DOHH2 (cell line): ENCODE results near the gene TGM1.

Source experiments
- H3F3A ChIP-seq: fragments of 200-600 bp; sonication (generic), shearing (Covaris generic); 2 replicates; pipeline ENCODE4 v1.6.0; 2016; ENCODE audit warnings: antibody characterized with exemption, mild to moderate bottlenecking; ENCODE audit not compliant: control insufficient read depth, insufficient read depth
- H3K27ac ChIP-seq: fragments of 200-600 bp; sonication (generic); 2 replicates; pipeline ENCODE4 v1.5.1; 2014; ENCODE audit warnings: low read depth, mild to moderate bottlenecking, low read length, moderate library complexity
- H3K27me3 ChIP-seq: fragments of 200-600 bp; sonication (generic); 2 replicates; pipeline ENCODE4 v1.6.1; 2014; ENCODE audit warnings: mild to moderate bottlenecking, low read length, mixed read lengths; ENCODE audit not compliant: control insufficient read depth
- H3K36me3 ChIP-seq: fragments of 200-600 bp; sonication (generic); 2 replicates; pipeline ENCODE4 v1.6.1; 2014; ENCODE audit warnings: mild to moderate bottlenecking, low read length, moderate library complexity, mixed read lengths; ENCODE audit not compliant: control insufficient read depth
- H3K4me1 ChIP-seq: fragments of 200-600 bp; sonication (generic); 2 replicates; pipeline ENCODE4 v1.6.1; 2014; ENCODE audit warnings: mild to moderate bottlenecking, low read length, mixed read lengths; ENCODE audit not compliant: control insufficient read depth
- H3K4me2 ChIP-seq: fragments of 200-600 bp; sonication (generic); 2 replicates; pipeline ENCODE4 v1.6.0; 2014; ENCODE audit warnings: mild to moderate bottlenecking, low read length, moderate library complexity
- H3K4me3 ChIP-seq: fragments of 200-600 bp; sonication (generic); 2 replicates; pipeline ENCODE4 v1.5.1; 2014; ENCODE audit warnings: mild to moderate bottlenecking, low read length, mixed read lengths
- H3K79me2 ChIP-seq: fragments of 200-600 bp; sonication (generic); 2 replicates; pipeline ENCODE4 v1.6.1; 2014; ENCODE audit warnings: mild to moderate bottlenecking, low read length, mixed read lengths; ENCODE audit not compliant: control insufficient read depth
- H3K9me2 ChIP-seq: fragments of 200-600 bp; sonication (generic); replicated peaks from 2 replicates; pipeline ENCODE4 v1.6.1; 2014; ENCODE audit warnings: mild to moderate bottlenecking, low read length, mixed read lengths; ENCODE audit not compliant: control insufficient read depth
- H3K9me3 ChIP-seq: fragments of 200-600 bp; sonication (generic); 2 replicates; pipeline ENCODE4 v1.6.1; 2014; ENCODE audit warnings: antibody characterized with exemption, low read length, mixed read lengths; ENCODE audit not compliant: control insufficient read depth, insufficient read depth
- H4K20me1 ChIP-seq: fragments of 200-600 bp; sonication (generic); 2 replicates; pipeline ENCODE4 v1.6.0; 2014; ENCODE audit warnings: low read depth, mild to moderate bottlenecking, antibody characterized with exemption, low read length, moderate library complexity; ENCODE audit not compliant: control insufficient read depth, insufficient read depth
- EZH2phosphoT487 ChIP-seq: fragments of 200-600 bp; sonication (generic); IDR thresholded peaks from 2 replicates; pipeline ENCODE4 v1.6.1; 2017; ENCODE audit warnings: borderline replicate concordance, mild to moderate bottlenecking, antibody characterized with exemption, low read length, moderate library complexity, mixed read lengths
- TF ChIP-seq, protein P1 (sequence below): fragments of 200-600 bp; sonication (generic); IDR thresholded peaks from one replicate; pipeline ENCODE4 v1.5.1; 2014; ENCODE audit warnings: antibody characterized with exemption, mild to moderate bottlenecking, low read depth, low read length; ENCODE audit not compliant: poor library complexity, severe bottlenecking

TGM1 gene

DNA sequence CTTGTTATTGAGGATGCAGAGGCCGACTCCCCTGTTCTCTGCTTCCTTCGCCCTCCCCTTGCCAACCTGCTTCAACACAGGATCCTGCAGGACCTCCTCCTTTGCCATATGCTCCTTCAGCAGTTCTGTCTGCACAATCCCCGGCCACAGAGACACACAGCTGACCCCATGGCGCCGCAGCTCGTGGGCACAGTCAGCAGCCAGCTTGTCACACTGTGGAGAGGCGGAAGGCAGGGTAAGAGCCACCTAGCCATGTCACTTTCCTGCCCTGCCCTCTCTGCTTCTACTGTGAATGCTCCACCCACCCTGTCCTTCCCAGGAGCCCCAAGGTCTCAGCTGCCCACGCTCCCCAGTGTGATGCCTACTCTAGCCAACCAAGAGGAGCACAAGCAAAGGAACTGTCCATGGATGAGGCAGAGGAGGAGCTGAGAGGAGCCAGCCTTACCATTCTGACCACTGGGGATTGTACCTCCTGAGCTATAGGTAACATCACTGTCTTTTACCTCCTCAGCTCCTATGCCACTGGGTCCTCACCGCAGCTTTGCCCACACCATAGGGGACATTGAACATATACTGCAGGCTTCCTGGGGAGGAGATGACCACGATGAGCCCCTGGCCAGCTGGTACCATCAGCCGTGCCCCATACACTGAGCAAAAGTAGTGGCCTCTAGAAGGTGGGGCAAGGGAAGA is 29.3 kb upstream of the TGM1 start:
- no peak for TF ChIP-seq EZH2phosphoT487
- TF ChIP-seq, protein P1, sequence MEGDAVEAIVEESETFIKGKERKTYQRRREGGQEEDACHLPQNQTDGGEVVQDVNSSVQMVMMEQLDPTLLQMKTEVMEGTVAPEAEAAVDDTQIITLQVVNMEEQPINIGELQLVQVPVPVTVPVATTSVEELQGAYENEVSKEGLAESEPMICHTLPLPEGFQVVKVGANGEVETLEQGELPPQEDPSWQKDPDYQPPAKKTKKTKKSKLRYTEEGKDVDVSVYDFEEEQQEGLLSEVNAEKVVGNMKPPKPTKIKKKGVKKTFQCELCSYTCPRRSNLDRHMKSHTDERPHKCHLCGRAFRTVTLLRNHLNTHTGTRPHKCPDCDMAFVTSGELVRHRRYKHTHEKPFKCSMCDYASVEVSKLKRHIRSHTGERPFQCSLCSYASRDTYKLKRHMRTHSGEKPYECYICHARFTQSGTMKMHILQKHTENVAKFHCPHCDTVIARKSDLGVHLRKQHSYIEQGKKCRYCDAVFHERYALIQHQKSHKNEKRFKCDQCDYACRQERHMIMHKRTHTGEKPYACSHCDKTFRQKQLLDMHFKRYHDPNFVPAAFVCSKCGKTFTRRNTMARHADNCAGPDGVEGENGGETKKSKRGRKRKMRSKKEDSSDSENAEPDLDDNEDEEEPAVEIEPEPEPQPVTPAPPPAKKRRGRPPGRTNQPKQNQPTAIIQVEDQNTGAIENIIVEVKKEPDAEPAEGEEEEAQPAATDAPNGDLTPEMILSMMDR: no peak
- H3K4me3 ChIP-seq: no peak overlapping the region
- no peak overlapping the region for H3K4me2 ChIP-seq
- H3K4me1 ChIP-seq: peaks cover 7% of the 10 kb centered on the region
- no peaks in the 10 kb centered on the region for H3K9me2 ChIP-seq
- no peaks in the 10 kb centered on the region for H4K20me1 ChIP-seq
- peaks cover 35% of the 10 kb centered on the region for H3K36me3 ChIP-seq
- H3F3A ChIP-seq: no peaks in the 10 kb centered on the region
- H3K79me2 ChIP-seq: no peaks in the 10 kb centered on the region
- H3K27ac ChIP-seq: no peak overlapping the region
- H3K27me3 ChIP-seq: no peaks in the 10 kb centered on the region
- no peaks in the 10 kb centered on the region for H3K9me3 ChIP-seq

DNA sequence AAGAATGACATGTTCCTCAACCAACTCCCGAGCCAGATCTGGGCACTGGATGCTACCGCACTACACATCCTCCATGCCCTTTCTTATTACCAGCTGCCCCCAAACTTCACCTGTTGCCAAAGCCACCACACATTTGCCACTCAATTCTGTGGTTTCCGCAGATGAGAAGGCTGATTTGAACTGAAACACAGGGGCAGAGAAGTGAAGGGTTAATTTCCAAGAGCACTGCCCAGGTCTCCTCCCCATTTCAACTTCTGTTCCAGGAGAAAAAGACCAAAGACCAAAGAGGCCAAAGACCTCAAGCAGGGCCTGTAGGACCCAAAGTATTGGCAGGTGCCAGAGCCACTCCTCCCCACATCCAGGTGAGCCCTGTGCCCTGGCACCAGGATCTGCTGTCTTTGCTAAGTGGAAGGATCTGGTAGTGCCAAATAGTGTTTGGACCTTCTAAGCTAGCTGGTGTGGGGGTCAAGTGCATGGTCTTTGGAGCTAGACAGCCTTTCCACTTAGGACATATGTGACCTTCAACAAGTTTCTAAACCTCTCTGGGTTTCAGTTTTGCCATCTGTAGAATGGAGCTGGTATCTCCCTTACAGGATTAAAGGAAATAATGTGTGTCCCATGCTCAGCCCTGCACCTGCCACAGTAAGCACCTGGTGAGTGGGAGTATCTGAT is 28.6 kb upstream of the TGM1 start:
- peaks cover 33% of the 10 kb centered on the region for H3K36me3 ChIP-seq
- H3K79me2 ChIP-seq: no peaks in the 10 kb centered on the region
- H3K4me2 ChIP-seq: no peak overlapping the region
- H3K4me1 ChIP-seq: peaks cover under 1% of the 10 kb centered on the region
- no peaks in the 10 kb centered on the region for H3K9me2 ChIP-seq
- H3K4me3 ChIP-seq: no peak overlapping the region
- no peaks in the 10 kb centered on the region for H3F3A ChIP-seq
- no peaks in the 10 kb centered on the region for H4K20me1 ChIP-seq
- H3K9me3 ChIP-seq: no peaks in the 10 kb centered on the region
- TF ChIP-seq, protein P1: no peak
- TF ChIP-seq EZH2phosphoT487: no peak
- no peak overlapping the region for H3K27ac ChIP-seq
- H3K27me3 ChIP-seq: no peaks in the 10 kb centered on the region

DNA sequence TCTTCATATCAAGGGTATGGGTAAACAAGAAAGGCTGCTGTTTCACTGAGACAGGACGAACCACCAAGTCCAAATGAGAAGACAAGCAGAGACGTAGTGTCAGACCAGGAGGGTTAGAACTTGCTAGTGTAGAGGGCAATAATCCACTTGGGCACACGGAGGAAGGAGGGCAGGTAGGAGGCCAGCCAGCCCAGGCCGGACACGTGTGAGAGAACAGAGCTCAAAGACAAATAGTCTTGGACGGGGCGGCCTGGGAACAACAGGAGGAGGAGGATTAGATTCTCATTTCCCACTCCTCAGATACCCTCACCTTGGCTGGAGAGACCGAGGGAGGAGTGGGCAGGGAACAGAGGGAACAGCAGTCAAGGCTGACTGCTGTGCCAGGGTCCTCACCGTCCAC is 27.8 kb upstream of the TGM1 start:
- no peak overlapping the region for H3K4me3 ChIP-seq
- H3K4me2 ChIP-seq: no peak overlapping the region
- TF ChIP-seq, protein P1: no peak
- TF ChIP-seq EZH2phosphoT487: no peak
- H3K9me3 ChIP-seq: no peaks in the 10 kb centered on the region
- H3K27me3 ChIP-seq: no peaks in the 10 kb centered on the region
- H3K79me2 ChIP-seq: no peaks in the 10 kb centered on the region
- no peaks in the 10 kb centered on the region for H4K20me1 ChIP-seq
- no peaks in the 10 kb centered on the region for H3K4me1 ChIP-seq
- no peak overlapping the region for H3K27ac ChIP-seq
- no peaks in the 10 kb centered on the region for H3K9me2 ChIP-seq
- H3F3A ChIP-seq: no peaks in the 10 kb centered on the region
- H3K36me3 ChIP-seq: peaks cover 24% of the 10 kb centered on the region
